ENCODE data around the gene GNG12. TPM values are rescaled to one million over a fixed set of nuclear protein-coding genes. Genes with fewer than 3 reads are reported as not detected.

The GNG12 gene
- total and polyA plus RNA-seq, 9 of the 15 experiments (the other 6 are each of a cell fraction or from before 2014, with no cell fraction given) = 2.6 to 6.0 (median 4.1) TPM

DNA sequence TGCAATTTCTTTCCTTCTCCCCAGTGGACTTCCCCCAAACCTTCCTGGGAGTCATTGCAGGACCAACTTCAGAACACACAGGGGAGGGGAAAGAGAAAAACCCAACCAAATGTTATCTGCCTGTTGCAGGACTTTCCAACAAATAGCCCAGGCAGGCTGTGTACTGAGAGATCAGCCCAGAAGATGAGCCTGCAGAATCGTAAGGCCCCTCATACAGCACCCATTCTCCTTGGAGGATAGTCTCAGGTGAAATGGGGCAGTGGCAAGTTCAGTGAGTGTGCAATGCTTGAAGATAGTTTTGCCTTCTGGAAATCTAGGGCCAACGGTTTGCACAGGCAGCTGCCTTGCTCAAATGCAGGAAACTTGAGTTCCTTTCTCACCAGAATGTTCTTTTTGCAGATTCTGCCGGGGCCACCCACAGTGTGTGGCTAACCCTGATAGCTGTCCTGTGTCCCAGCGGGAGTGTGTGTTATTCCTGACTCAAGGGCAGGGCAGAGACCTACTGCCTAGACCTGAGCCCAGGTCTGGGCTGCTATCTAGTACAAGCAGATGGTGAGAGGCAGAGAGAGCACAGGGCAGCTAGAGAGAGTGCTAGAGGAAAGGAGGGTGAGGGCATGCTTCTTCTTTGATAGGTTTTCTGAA is 99.5 kb downstream of the GNG12 start (continued):
- TF ChIP-seq ZNF277 (CRISPR knock-in tag; IDR thresholded peaks at IDR 0.05; ENCODE audit: borderline replicate concordance) (no peak), NEUROD1 (IDR thresholded peaks at IDR 0.05; ENCODE audit: borderline replicate concordance, low read depth, low read length, partially characterized antibody) (peak; percentile 49), POLR2B (IDR thresholded peaks at IDR 0.05; ENCODE audit: low read depth, partially characterized antibody) (no peak), NFYB (IDR thresholded peaks at IDR 0.05; ENCODE audit: extremely low read depth, insufficient read length) (no peak), ZNF584 (CRISPR knock-in tag; IDR thresholded peaks at IDR 0.05; ENCODE audit: low read depth) (peak; percentile 58; the same call in 1 of the 2 replicates), CBX5 (IDR thresholded peaks at IDR 0.05; ENCODE audit: borderline replicate concordance, low read depth) (peak; percentile 42), MCM3 (IDR thresholded peaks at IDR 0.05) (no peak), CAMTA2 (CRISPR knock-in tag; conservative IDR thresholded peaks at IDR 0.05) (no peak), ZNF766 (CRISPR knock-in tag; conservative IDR thresholded peaks at IDR 0.05) (0 out of 2 replicates have a peak, but pooled peaks have one; percentile 52), MAFF (IDR thresholded peaks at IDR 0.05; ENCODE audit: low read length) (peak; percentile 76; the same call in 1 of the 2 replicates), ZZZ3 (IDR thresholded peaks at IDR 0.05) (no peak), ZBTB7A (IDR thresholded peaks at IDR 0.05; ENCODE audit: borderline replicate concordance, control insufficient read depth, low read depth, low read length) (no peak), RB1 (IDR thresholded peaks at IDR 0.05; ENCODE audit: low read depth) (no peak), CCNT2 (IDR thresholded peaks at IDR 0.05; ENCODE audit: borderline replicate concordance, extremely low read depth, insufficient read length, low read depth, low read length) (peak; percentile 50), CHD1 (IDR thresholded peaks at IDR 0.05; ENCODE audit: low read length) (no peak), MXD1 (CRISPR knock-in tag; IDR thresholded peaks at IDR 0.05; ENCODE audit: borderline replicate concordance, poor library complexity, severe bottlenecking) (no peak), MBD2 (IDR thresholded peaks at IDR 0.05; ENCODE audit: borderline replicate concordance, low read depth) (peak; percentile 73), SRSF9 (IDR thresholded peaks at IDR 0.05; ENCODE audit: borderline replicate concordance, low read depth, low read length) (no peak), ELF2 (CRISPR knock-in tag; IDR thresholded peaks at IDR 0.05) (no peak), SRSF3 (IDR thresholded peaks at IDR 0.05; ENCODE audit: insufficient read depth, low read length) (no peak), KLF10 (CRISPR knock-in tag; IDR thresholded peaks at IDR 0.05) (no peak)
- TF ChIP-seq, protein P1, sequence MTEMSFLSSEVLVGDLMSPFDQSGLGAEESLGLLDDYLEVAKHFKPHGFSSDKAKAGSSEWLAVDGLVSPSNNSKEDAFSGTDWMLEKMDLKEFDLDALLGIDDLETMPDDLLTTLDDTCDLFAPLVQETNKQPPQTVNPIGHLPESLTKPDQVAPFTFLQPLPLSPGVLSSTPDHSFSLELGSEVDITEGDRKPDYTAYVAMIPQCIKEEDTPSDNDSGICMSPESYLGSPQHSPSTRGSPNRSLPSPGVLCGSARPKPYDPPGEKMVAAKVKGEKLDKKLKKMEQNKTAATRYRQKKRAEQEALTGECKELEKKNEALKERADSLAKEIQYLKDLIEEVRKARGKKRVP (CRISPR knock-in tag; IDR thresholded peaks at IDR 0.05) = peak; percentile 5; the same call in 1 of the 2 replicates
- TF ChIP-seq, protein P2, sequence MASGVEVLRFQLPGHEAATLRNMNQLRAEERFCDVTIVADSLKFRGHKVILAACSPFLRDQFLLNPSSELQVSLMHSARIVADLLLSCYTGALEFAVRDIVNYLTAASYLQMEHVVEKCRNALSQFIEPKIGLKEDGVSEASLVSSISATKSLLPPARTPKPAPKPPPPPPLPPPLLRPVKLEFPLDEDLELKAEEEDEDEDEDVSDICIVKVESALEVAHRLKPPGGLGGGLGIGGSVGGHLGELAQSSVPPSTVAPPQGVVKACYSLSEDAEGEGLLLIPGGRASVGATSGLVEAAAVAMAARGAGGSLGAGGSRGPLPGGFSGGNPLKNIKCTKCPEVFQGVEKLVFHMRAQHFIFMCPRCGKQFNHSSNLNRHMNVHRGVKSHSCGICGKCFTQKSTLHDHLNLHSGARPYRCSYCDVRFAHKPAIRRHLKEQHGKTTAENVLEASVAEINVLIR (CRISPR knock-in tag; IDR thresholded peaks at IDR 0.05) = no peak
- TF ChIP-seq, protein P3, sequence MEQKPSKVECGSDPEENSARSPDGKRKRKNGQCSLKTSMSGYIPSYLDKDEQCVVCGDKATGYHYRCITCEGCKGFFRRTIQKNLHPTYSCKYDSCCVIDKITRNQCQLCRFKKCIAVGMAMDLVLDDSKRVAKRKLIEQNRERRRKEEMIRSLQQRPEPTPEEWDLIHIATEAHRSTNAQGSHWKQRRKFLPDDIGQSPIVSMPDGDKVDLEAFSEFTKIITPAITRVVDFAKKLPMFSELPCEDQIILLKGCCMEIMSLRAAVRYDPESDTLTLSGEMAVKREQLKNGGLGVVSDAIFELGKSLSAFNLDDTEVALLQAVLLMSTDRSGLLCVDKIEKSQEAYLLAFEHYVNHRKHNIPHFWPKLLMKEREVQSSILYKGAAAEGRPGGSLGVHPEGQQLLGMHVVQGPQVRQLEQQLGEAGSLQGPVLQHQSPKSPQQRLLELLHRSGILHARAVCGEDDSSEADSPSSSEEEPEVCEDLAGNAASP (IDR thresholded peaks at IDR 0.05) = no peak

Data from K562 (cell line).